Dermis blood vessel endothelial cell (primary cell): Measurements from ENCODE around the gene IQUB. TPM values are rescaled to one million over a fixed set of nuclear protein-coding genes. Genes with fewer than 3 reads are reported as not detected.

Experiments used
- total RNA-seq: library from RNA; depleted of rRNA; stranded (reverse); fragments of >200 nt; gene quantifications from 2 replicates; pipeline ENCODE4 v1.2.3, GENCODE V29; 2014

The IQUB gene
- total RNA-seq, 1 donor from 2014 or later: 0.34 TPM

Other genes with a start within 250 kb of the IQUB start
- gene NDUFA5, start 23.2 kb upstream of the IQUB start, total RNA-seq: 34.0 and 39.1 TPM in 2 replicates
- not detected in 2 replicates for gene ASB15, start 67.2 kb upstream of the IQUB start, total RNA-seq
- gene LMOD2, start 121.3 kb upstream of the IQUB start, total RNA-seq: not detected in 2 replicates
- gene WASL, start 214.4 kb upstream of the IQUB start, total RNA-seq: 12.4 and 19.8 TPM in 2 replicates